ENCODE data around the gene MLH1.

DNA sequence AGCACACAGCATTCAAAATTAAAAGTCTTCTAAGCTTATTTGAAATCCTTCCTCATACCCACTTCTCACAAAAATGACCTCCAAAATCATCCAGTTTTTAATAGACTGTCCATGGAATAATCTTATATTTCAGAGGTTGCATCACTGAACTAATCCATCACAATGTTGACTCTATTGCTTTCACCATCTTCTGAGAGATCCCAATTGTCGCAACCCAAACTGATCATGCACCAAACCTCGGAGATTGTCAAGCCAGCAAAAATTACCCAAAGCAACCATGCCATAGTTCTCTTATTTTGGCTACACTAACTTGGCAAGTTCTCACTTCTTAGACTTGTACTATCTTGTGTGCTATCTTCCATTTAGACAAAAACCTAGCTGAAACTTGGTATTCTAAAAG is 105.6 kb downstream of the MLH1 start:
- TF ChIP-seq, protein P1, sequence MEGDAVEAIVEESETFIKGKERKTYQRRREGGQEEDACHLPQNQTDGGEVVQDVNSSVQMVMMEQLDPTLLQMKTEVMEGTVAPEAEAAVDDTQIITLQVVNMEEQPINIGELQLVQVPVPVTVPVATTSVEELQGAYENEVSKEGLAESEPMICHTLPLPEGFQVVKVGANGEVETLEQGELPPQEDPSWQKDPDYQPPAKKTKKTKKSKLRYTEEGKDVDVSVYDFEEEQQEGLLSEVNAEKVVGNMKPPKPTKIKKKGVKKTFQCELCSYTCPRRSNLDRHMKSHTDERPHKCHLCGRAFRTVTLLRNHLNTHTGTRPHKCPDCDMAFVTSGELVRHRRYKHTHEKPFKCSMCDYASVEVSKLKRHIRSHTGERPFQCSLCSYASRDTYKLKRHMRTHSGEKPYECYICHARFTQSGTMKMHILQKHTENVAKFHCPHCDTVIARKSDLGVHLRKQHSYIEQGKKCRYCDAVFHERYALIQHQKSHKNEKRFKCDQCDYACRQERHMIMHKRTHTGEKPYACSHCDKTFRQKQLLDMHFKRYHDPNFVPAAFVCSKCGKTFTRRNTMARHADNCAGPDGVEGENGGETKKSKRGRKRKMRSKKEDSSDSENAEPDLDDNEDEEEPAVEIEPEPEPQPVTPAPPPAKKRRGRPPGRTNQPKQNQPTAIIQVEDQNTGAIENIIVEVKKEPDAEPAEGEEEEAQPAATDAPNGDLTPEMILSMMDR (IDR thresholded peaks at IDR 0.05): no peak
- no peak for TF ChIP-seq POLR2A (IDR thresholded peaks at IDR 0.05)

All from heart left ventricle (tissue), 13 donors.